GM21529 (cell line): ENCODE results near the gene DLEC1.
"Not testable (repeated sequence)": the region's sequence is repeated elsewhere in the genome, so short reads cannot be mapped to it uniquely, and the experiment has no call there.

Experiments
- ATAC-seq: cut with Tn5 transposase; IDR thresholded peaks from one replicate; pipeline ENCODE4 v1.9.1; 2021; ENCODE audit not compliant: unreplicated experiment

Gene DLEC1

GRCh38 chr3:38082296-38082695 lies 43.3 kb downstream of the DLEC1 start:
- ATAC-seq, result not testable (repeated sequence)

DNA sequence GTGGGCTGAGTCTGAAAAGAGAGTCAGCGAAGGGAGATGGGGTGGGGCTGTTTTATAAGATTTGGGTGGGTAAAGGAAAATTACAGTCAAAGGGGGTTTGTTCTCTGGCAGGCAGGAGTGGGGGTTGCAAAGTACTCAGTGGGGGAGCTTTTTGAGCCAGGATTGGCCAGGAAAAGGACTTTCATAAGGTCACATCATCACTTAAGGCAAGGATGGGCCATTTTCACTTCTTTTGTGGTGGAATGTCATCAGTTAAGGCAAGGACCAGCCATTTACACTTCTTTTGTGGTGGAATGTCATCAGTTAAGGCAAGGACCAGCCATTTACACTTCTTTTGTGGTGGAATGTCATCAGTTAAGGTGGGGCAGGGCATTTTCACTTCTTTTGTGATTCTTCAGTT lies 44.2 kb downstream of the DLEC1 start:
- not testable (repeated sequence) for ATAC-seq

DNA sequence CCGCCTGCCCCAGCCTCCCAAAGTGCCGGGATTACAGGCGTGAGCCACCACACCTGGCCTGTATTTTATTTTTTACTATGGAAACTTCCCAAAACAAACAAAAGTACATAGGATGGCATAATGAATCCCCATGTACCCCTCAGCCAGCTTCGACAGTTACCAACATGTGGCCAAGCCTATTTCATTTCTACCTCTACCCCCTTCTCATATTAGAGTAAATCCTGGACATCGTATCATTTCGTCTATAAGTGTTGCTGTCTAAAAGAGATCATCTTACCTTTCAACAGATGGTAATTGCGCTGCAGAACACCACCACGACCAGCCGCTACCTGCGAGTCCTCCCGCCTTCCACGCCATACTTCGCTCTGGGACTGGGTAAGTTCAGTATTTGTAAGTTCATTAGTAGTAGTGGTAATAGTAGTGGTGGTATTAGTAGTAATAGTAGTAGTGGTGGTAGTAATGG lies 44.9 kb downstream of the DLEC1 start:
- no peak for ATAC-seq

GRCh38 chr3:38084334-38085310 lies 45.6 kb downstream of the DLEC1 start:
- no peak for ATAC-seq

DNA sequence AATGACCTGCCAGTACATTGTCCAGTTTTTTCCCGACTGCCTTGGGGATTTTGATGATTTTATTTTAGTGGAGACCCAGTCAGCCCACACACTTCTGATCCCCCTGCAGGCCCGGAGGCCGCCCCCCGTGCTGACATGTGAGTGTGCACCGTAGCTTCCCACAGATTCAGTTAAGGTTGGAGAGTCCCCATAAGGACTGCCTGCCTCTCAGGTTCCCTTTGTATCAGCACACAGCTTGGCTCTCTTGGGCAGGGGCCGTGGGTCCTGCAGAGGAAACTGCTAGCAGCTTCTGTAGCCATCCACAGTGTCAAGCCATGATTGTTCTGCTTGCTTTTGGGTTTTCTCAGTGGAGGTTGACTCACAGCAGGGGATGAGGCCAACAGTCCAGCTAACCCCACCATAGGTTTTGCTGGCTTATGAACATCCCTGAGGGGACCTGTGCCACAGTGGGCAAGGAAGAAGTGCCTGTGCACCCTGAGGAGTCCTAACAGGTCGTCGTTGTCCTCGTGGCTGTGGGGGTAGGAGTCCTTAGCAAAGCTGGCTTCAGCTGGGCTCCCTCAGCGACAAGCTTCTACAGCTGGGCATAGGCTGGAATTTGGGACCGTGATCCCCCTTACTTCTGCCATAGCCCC lies 46.4 kb downstream of the DLEC1 start:
- ATAC-seq, result no peak

DNA sequence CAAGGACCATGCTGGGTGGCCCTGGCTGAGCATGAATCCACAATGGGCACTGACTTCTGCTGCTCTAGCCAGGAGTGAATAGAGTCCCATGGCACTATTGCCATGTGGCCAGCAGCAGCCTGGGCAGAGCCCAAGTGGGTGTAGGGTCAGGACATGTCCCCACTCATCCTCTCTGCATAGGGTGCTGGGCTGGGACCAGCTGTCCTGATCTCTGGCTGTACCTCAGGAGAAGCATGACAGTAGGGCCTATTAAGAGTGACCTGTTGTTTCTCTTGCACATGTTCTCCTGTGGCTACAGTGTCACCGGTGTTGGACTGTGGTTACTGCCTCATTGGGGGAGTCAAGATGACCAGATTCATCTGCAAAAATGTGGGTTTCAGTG lies 46.9 kb downstream of the DLEC1 start:
- no peak for ATAC-seq

DNA sequence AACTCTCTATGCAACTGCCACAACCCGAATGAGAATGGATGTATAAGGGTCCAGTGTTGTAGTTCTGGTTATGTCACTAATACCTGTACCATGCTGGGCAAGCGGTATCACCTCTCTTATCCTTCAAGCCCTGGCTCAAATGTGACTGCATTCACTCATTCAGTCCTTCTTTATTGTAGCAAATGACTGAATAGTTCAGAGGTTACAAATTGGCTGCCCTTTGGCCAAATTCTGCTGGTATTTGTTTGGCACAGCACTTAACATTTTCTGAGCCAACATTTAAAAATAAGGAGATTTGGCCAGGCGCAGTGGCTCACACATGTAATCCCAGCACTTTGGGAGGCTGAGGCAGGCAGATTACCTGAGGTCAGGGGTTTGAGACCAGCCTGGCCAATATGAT lies 47.5 kb downstream of the DLEC1 start:
- ATAC-seq, result no peak

DNA sequence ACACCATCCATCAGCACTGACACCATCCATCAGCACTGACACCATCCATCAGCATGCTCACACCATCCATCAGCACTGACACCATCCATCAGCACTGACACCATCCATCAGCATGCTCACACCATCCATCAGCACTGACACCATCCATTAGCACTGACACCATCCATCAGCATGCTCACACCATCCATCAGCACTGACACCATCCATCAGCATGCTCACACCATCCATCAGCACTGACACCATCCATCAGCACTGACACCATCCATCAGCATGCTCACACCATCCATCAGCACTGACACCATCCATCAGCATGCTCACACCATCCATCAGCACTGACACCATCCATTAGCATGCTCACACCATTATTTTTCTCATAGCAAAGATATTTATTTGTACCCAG lies 48.3 kb downstream of the DLEC1 start:
- not testable (repeated sequence) for ATAC-seq

- ATAC-seq, result no peak
Observed at GRCh38 chr3:38088126-38089078, 49.4 kb downstream of the DLEC1 start.

- no peak for ATAC-seq
Observed at GRCh38 chr3:38089163-38089562, 50.2 kb downstream of the DLEC1 start.

- no peak for ATAC-seq
Observed at GRCh38 chr3:38090453-38090852, 51.4 kb downstream of the DLEC1 start.

DNA sequence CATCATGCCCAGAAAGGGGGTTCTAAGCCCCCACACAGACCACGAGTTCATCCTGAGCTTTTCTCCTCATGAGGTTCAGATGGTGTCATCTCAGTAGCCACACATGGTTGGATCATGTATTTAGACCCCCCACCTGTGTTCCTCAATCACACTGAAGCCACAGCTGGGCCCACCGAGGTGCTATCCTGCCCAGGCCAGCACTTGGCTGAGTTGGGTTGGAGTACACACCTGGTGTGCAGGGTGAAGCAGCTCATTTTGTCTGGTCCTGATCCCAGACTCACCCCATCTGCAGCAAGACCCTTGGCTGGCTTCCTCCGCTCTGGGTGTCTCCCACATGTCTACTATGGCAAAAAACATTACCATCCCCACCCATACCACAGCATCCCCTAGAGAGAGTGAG lies 56.0 kb downstream of the DLEC1 start:
- ATAC-seq, result no peak

GRCh38 chr3:38095669-38096483 lies 56.9 kb downstream of the DLEC1 start:
- no peak for ATAC-seq

- ATAC-seq, result no peak
Observed at GRCh38 chr3:38097446-38098375, 58.7 kb downstream of the DLEC1 start.

- no peak for ATAC-seq
Observed at GRCh38 chr3:38098376-38098723, 59.3 kb downstream of the DLEC1 start.

DNA sequence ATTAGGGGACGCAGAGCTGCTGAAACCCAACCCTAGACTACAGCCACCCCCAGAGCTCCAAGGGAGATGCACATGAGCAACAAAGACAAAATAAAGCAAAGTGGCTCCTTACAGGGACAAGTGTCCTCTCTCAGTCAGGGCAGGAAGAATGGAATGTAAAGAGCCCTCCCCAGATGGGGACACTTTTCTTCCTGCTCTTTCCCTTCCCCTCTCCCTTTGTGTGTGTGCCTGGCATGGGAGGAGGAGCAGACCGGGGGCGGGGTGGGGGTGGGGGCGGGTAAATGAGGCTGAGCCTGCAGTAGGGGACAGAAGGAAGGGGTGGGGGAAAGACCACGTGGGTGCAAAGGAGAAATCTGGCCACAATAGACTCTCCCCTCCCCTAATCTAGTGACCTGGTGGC lies 60.5 kb downstream of the DLEC1 start:
- ATAC-seq, result no peak

GRCh38 chr3:38100498-38100897 lies 61.5 kb downstream of the DLEC1 start:
- no peak for ATAC-seq

DNA sequence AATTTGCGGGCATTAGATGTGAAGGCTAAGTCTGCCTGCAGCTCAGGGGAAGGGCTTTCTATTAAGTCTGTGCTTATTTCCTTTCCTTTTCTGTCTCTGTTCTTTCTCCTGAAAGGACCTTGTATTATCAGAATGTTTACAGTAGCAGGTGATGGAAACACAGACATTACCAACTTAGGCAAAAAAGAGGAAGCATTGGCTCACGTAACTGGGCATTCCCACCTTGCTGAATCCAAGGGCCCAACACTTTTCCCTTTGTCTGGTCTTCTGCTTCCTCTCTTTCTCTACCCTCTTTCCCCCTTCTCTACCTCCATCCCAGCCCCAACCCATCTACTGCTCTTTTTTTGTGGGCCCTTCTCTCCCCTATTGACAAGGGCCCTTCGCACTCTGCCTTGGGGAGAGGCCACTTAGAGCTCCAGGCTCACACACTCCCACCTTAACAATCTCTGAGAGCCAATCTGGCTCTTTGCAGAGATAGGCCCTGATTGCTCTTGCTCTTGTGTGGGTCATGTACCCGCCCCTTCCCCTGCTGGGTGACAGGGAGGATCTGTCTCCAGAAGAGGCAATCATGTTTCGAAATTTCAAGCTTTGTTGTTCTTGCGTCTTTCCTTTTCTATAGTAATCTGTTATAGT lies 62.9 kb downstream of the DLEC1 start:
- no peak for ATAC-seq

DNA sequence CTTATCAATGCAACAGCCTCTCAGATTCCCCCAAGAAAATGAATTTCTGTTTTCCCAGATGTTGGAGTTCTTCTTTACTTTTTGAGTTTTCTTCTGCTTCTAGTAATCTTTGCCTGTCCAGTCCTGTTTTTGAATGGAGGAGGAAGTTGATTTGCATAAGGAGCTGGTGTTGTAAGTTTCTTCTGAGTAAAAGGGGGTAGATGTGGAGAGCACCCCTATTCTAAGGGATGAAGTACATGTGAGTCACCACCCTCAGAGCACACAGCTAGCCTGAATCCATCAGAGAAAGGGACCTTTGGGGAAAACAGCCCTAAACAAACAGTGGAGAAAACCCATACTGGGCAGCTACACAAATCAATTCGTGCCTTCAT lies 63.4 kb downstream of the DLEC1 start:
- no peak for ATAC-seq
